DND-41 (cell line): ENCODE measurements around the gene TNFRSF14.

Experiments used
- ATAC-seq: fragments of 200-7000 bp; cut with Tn5 transposase; 3 replicates; pipeline ENCODE4 v1.9.1; 2021; ENCODE audit warnings: low read depth; ENCODE audit not compliant: insufficient read depth
- DNase-seq: peaks from one replicate; pipeline ENCODE4 v3.0.0-alpha.2; 2020
- H2AFZ ChIP-seq: 2 replicates; pipeline ENCODE4 v1.6.0; 2012; ENCODE audit warnings: low read depth, low read length
- H3K27ac ChIP-seq: 2 replicates; pipeline ENCODE4 v1.5.1; 2012; ENCODE audit warnings: low read length, inconsistent platforms
- H3K27me3 ChIP-seq: fragments of 200-600 bp; sonication (generic); 2 replicates; pipeline ENCODE4 v1.6.0; 2012; ENCODE audit warnings: low read length, mild to moderate bottlenecking, inconsistent platforms; ENCODE audit not compliant: insufficient read depth, poor library complexity
- H3K36me3 ChIP-seq: 2 replicates; pipeline ENCODE4 v1.5.1; 2012; ENCODE audit warnings: low read length, inconsistent platforms; ENCODE audit not compliant: insufficient read depth
- H3K4me1 ChIP-seq: 2 replicates; pipeline ENCODE4 v1.5.1; 2012; ENCODE audit warnings: mild to moderate bottlenecking, low read length; ENCODE audit not compliant: insufficient read depth
- H3K4me2 ChIP-seq: 2 replicates; pipeline ENCODE4 v1.6.0; 2012; ENCODE audit warnings: mild to moderate bottlenecking, moderate library complexity, low read length, inconsistent platforms; ENCODE audit not compliant: insufficient read depth
- H3K4me3 ChIP-seq, 2 experiments: fragments of 200-600 bp in 1 of 2; shearing (Covaris generic) in 1 of 2; 2 replicates each; pipeline ENCODE4 v1.5.1; 2012 to 2016; ENCODE audit warnings: inconsistent platforms in 2 of 2, low read length in 2 of 2, mild to moderate bottlenecking in 2 of 2, low read depth in 1 of 2, moderate library complexity in 1 of 2
- H3K79me2 ChIP-seq: 2 replicates; pipeline ENCODE4 v1.6.0; 2012; ENCODE audit warnings: low read length, inconsistent platforms; ENCODE audit not compliant: insufficient read depth
- H3K9ac ChIP-seq: 2 replicates; pipeline ENCODE4 v1.6.0; 2012; ENCODE audit warnings: low read depth, mild to moderate bottlenecking, inconsistent platforms, low read length, moderate library complexity
- H3K9me3 ChIP-seq: 2 replicates; pipeline ENCODE4 v1.5.1; 2012; ENCODE audit warnings: low read length, moderate library complexity, mild to moderate bottlenecking, inconsistent platforms; ENCODE audit not compliant: insufficient read depth, severe bottlenecking
- H4K20me1 ChIP-seq: 2 replicates; pipeline ENCODE4 v1.6.0; 2012; ENCODE audit warnings: low read length; ENCODE audit not compliant: insufficient read depth
- EZH2 ChIP-seq: IDR thresholded peaks from 3 replicates; pipeline ENCODE4 v1.6.1; 2012; ENCODE audit warnings: borderline replicate concordance, low read depth, mild to moderate bottlenecking, moderate library complexity, low read length, inconsistent platforms; ENCODE audit not compliant: severe bottlenecking
- TF ChIP-seq, protein P1 (sequence below): IDR thresholded peaks from 2 replicates; pipeline ENCODE4 v1.5.1; 2012; ENCODE audit warnings: borderline replicate concordance, low read length, moderate library complexity, mild to moderate bottlenecking; ENCODE audit not compliant: poor library complexity, severe bottlenecking; ENCODE audit errors: extremely low read depth

Gene TNFRSF14

DNA sequence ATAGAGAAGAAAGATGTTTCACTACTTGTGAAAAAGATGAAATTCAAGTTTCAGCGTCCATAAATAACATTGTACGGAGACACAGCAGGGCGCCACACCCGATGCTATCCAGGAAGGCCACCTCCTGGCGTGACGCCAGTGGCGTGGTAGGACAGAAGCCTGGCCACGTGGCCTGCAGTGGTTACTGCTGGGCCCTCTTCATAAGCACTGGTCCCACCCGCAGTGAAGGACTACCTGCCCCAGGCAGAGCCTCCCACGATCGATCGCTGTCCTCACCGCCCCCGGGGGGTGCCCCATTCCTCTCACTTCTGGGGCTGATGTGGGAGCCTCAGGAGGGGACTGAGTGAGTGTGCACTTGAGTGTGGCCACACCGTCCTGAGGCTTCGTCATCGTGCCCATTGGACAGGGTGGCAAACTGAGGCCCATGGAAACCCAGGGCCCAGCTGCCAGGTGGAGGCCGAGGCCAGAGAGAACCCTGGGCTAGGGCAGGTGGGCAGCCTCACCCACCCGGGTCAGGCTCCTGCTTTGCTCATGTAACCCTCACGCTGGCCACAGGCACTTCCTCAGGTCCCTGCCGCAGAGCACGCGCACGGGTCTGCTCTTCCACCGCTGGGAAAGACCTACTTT is 14.4 kb upstream of the TNFRSF14 start:
- Histone ChIP-seq H3K4me1 (peaks cover 40% of the 10 kb centered on the region), H3K4me3 (no peak overlapping the region), H3K9me3 (no peaks in the 10 kb centered on the region), H4K20me1 (peaks cover 57% of the 10 kb centered on the region), H3K9ac (no peak overlapping the region), H3K27me3 (peaks cover 4% of the 10 kb centered on the region), H2AFZ (no peak overlapping the region), H3K4me2 (no peak overlapping the region), H3K79me2 (no peaks in the 10 kb centered on the region), H3K27ac (no peak overlapping the region), H3K36me3 (no peaks in the 10 kb centered on the region)
- ATAC-seq (no peak), DNase-seq (no peak)
- TF ChIP-seq, protein P1, sequence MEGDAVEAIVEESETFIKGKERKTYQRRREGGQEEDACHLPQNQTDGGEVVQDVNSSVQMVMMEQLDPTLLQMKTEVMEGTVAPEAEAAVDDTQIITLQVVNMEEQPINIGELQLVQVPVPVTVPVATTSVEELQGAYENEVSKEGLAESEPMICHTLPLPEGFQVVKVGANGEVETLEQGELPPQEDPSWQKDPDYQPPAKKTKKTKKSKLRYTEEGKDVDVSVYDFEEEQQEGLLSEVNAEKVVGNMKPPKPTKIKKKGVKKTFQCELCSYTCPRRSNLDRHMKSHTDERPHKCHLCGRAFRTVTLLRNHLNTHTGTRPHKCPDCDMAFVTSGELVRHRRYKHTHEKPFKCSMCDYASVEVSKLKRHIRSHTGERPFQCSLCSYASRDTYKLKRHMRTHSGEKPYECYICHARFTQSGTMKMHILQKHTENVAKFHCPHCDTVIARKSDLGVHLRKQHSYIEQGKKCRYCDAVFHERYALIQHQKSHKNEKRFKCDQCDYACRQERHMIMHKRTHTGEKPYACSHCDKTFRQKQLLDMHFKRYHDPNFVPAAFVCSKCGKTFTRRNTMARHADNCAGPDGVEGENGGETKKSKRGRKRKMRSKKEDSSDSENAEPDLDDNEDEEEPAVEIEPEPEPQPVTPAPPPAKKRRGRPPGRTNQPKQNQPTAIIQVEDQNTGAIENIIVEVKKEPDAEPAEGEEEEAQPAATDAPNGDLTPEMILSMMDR: no peak
- TF ChIP-seq EZH2: no peak

DNA sequence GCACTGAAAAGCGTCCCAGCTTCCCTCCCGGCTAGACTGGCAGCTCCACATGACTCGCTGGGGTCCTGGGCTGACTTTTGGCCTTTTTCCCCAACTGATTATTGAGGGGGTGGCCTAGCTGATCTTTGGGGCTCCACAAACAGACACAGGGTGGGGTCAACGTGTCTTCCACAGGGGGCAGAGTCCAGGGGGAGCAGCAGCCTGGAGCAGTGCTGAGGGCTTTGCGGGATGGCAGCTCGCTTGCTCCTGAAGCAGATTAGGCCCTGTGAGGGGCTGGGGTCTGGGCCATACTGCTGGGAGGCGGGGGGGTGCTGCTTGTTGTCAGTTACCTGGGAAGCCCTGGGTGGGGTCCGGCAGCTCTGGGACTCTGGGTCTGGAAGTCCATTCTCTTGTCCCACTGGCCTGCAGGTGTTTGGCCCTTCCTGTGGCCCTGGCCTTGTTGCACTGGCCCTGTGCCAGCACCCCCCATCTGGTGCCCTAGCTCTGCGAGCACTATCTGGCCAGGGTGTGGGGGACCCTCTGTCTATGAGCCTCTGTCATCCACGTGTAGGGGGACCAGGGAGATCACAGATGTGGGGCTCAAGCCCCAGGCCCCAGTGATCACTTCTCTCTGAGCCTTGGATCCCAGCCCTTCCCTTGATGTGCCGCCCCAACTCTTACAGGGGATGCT is 13.8 kb upstream of the TNFRSF14 start:
- Histone ChIP-seq H3K9me3 (no peaks in the 10 kb centered on the region), H3K9ac (no peak overlapping the region), H3K36me3 (no peaks in the 10 kb centered on the region), H3K27me3 (peaks cover 4% of the 10 kb centered on the region), H3K4me1 (peaks cover 45% of the 10 kb centered on the region), H2AFZ (no peak overlapping the region), H3K4me2 (no peak overlapping the region), H4K20me1 (peaks cover 51% of the 10 kb centered on the region), H3K79me2 (peaks cover 4% of the 10 kb centered on the region; the same call in 1 of the 2 replicates), H3K4me3 (no peak overlapping the region), H3K27ac (no peak overlapping the region)
- DNase-seq: no peak
- TF ChIP-seq, protein P1: no peak
- no peak for TF ChIP-seq EZH2
- ATAC-seq: no peak

DNA sequence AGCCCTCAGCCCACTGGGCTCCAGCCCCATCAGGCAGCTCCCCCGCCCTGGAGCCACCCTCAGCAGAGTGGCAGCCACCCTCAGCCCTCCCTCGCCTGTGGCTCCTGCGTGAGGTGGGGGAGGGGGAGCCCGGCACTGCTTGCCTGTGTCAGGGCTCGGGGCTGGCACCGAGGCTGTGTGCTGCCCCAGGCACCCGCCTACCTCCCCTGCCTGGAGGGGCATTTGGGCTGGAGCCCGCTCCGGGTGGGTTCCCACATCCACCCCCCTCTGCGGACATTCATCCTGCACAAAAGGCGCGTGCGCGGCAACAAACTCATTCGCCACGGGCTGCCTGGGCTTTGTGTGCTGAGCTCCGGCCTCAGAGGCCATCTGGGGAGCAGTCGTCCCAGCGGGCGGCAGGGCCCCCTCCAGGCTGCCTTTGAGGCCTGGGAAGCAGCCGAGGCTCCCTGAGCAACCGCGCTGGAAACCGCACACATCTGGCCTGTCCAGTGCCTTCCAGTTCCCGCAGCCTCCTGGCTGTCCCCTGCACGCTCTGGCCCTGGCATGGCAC is 12.6 kb upstream of the TNFRSF14 start:
- Histone ChIP-seq H3K36me3 (no peaks in the 10 kb centered on the region), H3K27me3 (no peaks in the 10 kb centered on the region), H3K4me3 (no peak overlapping the region), H3K4me1 (peaks cover 57% of the 10 kb centered on the region), H3K4me2 (no peak overlapping the region; the same call in 1 of the 2 replicates), H3K9me3 (no peaks in the 10 kb centered on the region), H3K79me2 (peaks cover 6% of the 10 kb centered on the region; the same call in 1 of the 2 replicates), H4K20me1 (peaks cover 39% of the 10 kb centered on the region), H3K27ac (no peak overlapping the region), H3K9ac (no peak overlapping the region), H2AFZ (no peak overlapping the region)
- DNase-seq: peak; percentile 76
- TF ChIP-seq, protein P1: no peak
- no peak for TF ChIP-seq EZH2
- ATAC-seq: peak; percentile 18; the same call in 1 of the 3 replicates
